ENCODE measurements around the gene RAB11FIP5.

The RAB11FIP5 gene

GRCh38 chr2:73059106-73059505 is 53.6 kb downstream of the RAB11FIP5 start:
- Histone ChIP-seq H3K9ac (ENCODE audit: low read length) (no peak overlapping the region), H3K36me3 (ENCODE audit: insufficient read depth, low read length) (peaks cover 8% of the 10 kb centered on the region; the same call in 1 of the 2 replicates), H3F3A (ENCODE audit: insufficient read depth, low read length) (no peaks in the 10 kb centered on the region), H3K4me2 (ENCODE audit: low read length) (no peak overlapping the region), H3K4me1 (ENCODE audit: insufficient read depth, low read length, severe bottlenecking) (no peaks in the 10 kb centered on the region), H3K4me3 (ENCODE audit: low read depth, low read length, poor library complexity, severe bottlenecking) (no peak overlapping the region), H3K9me3 (ENCODE audit: low read length) (peaks cover 2% of the 10 kb centered on the region; the same call in 1 of the 2 replicates), H4K20me1 (ENCODE audit: insufficient read depth, low read length) (no peaks in the 10 kb centered on the region), H2AFZ (ENCODE audit: low read length) (no peak overlapping the region), H3K79me2 (ENCODE audit: insufficient read depth, low read length) (no peaks in the 10 kb centered on the region), H3K27me3 (ENCODE audit: insufficient read depth, low read length) (no peaks in the 10 kb centered on the region), H3K27ac (ENCODE audit: low read depth, low read length, poor library complexity, severe bottlenecking) (no peak overlapping the region), H3K9me2 (ENCODE audit: low read depth, low read length) (no peaks in the 10 kb centered on the region)
- TF ChIP-seq CTCF (IDR thresholded peaks at IDR 0.05; ENCODE audit: low read length) (no peak), EZH2 (IDR thresholded peaks at IDR 0.05; ENCODE audit: borderline replicate concordance, low read length) (no peak)

- no peak overlapping the region for H3K27ac ChIP-seq (ENCODE audit: low read depth, low read length, poor library complexity, severe bottlenecking)
- H3K9ac ChIP-seq (ENCODE audit: low read length), result no peak overlapping the region
- H3K9me2 ChIP-seq (ENCODE audit: low read depth, low read length), result no peaks in the 10 kb centered on the region
- H3K4me1 ChIP-seq (ENCODE audit: insufficient read depth, low read length, severe bottlenecking), result no peaks in the 10 kb centered on the region
- no peaks in the 10 kb centered on the region for H3K79me2 ChIP-seq (ENCODE audit: insufficient read depth, low read length)
- no peaks in the 10 kb centered on the region for H3K27me3 ChIP-seq (ENCODE audit: insufficient read depth, low read length)
- no peaks in the 10 kb centered on the region for H4K20me1 ChIP-seq (ENCODE audit: insufficient read depth, low read length)
- H3K9me3 ChIP-seq (ENCODE audit: low read length), result peaks cover 2% of the 10 kb centered on the region; the same call in 1 of the 2 replicates
- peaks cover 8% of the 10 kb centered on the region; the same call in 1 of the 2 replicates for H3K36me3 ChIP-seq (ENCODE audit: insufficient read depth, low read length)
- H3F3A ChIP-seq (ENCODE audit: insufficient read depth, low read length), result no peaks in the 10 kb centered on the region
- no peak overlapping the region for H3K4me2 ChIP-seq (ENCODE audit: low read length)
- no peak overlapping the region for H3K4me3 ChIP-seq (ENCODE audit: low read depth, low read length, poor library complexity, severe bottlenecking)
- no peak overlapping the region for H2AFZ ChIP-seq (ENCODE audit: low read length)
- TF ChIP-seq CTCF (IDR thresholded peaks at IDR 0.05; ENCODE audit: low read length), result no peak
- no peak for TF ChIP-seq EZH2 (IDR thresholded peaks at IDR 0.05; ENCODE audit: borderline replicate concordance, low read length)
These were observed 57.8 kb downstream of the RAB11FIP5 start for GRCh38 chr2:73054980-73055379.

GRCh38 chr2:73053316-73054114 is 59.2 kb downstream of the RAB11FIP5 start:
- no peaks in the 10 kb centered on the region for H3F3A ChIP-seq (ENCODE audit: insufficient read depth, low read length)
- H3K9ac ChIP-seq (ENCODE audit: low read length), result no peak overlapping the region
- H3K27ac ChIP-seq (ENCODE audit: low read depth, low read length, poor library complexity, severe bottlenecking), result no peak overlapping the region
- TF ChIP-seq EZH2 (IDR thresholded peaks at IDR 0.05; ENCODE audit: borderline replicate concordance, low read length) (no peak), CTCF (IDR thresholded peaks at IDR 0.05; ENCODE audit: low read length) (no peak)
- peaks cover 8% of the 10 kb centered on the region; the same call in 1 of the 2 replicates for H3K36me3 ChIP-seq (ENCODE audit: insufficient read depth, low read length)
- peaks cover 2% of the 10 kb centered on the region; the same call in 1 of the 2 replicates for H3K9me3 ChIP-seq (ENCODE audit: low read length)
- no peak overlapping the region for H2AFZ ChIP-seq (ENCODE audit: low read length)
- no peaks in the 10 kb centered on the region for H4K20me1 ChIP-seq (ENCODE audit: insufficient read depth, low read length)
- no peaks in the 10 kb centered on the region for H3K4me1 ChIP-seq (ENCODE audit: insufficient read depth, low read length, severe bottlenecking)
- H3K4me3 ChIP-seq (ENCODE audit: low read depth, low read length, poor library complexity, severe bottlenecking), result no peak overlapping the region
- H3K27me3 ChIP-seq (ENCODE audit: insufficient read depth, low read length), result no peaks in the 10 kb centered on the region
- no peaks in the 10 kb centered on the region for H3K79me2 ChIP-seq (ENCODE audit: insufficient read depth, low read length)
- no peaks in the 10 kb centered on the region for H3K9me2 ChIP-seq (ENCODE audit: low read depth, low read length)
- H3K4me2 ChIP-seq (ENCODE audit: low read length), result no peak overlapping the region
